Stimulated activated naive CD8-positive, alpha-beta T cell treated with anti-CD3 and anti-CD28 coated beads, Interleukin-15, Interleukin-2, amounts not matched to agents 100 ng/mL and 50 ng/mL, for 24 hours (primary cell): Measurements from ENCODE around the gene LRRC75A.
"Not testable (repeated sequence)": the region's sequence is repeated elsewhere in the genome, so short reads cannot be mapped to it uniquely, and the experiment has no call there.

Experiments
- H3K27ac Mint-ChIP-seq: one replicate; pipeline ENCODE4 v1.8.0; 2021; ENCODE audit warnings: mild to moderate bottlenecking, mixed read lengths
- H3K27me3 Mint-ChIP-seq: one replicate; pipeline ENCODE4 v1.8.0; 2021; ENCODE audit warnings: mixed read lengths
- H3K36me3 Mint-ChIP-seq: one replicate; pipeline ENCODE4 v1.8.0; 2021; ENCODE audit warnings: low read depth, mixed read lengths
- H3K4me1 Mint-ChIP-seq: one replicate; pipeline ENCODE4 v1.8.0; 2021; ENCODE audit warnings: low read depth, mixed read lengths
- H3K4me3 Mint-ChIP-seq: one replicate; pipeline ENCODE4 v1.8.0; 2021; ENCODE audit warnings: mild to moderate bottlenecking, mixed read lengths
- H3K9me3 Mint-ChIP-seq: one replicate; pipeline ENCODE4 v1.8.0; 2021; ENCODE audit warnings: mixed read lengths

Gene LRRC75A, protein sequence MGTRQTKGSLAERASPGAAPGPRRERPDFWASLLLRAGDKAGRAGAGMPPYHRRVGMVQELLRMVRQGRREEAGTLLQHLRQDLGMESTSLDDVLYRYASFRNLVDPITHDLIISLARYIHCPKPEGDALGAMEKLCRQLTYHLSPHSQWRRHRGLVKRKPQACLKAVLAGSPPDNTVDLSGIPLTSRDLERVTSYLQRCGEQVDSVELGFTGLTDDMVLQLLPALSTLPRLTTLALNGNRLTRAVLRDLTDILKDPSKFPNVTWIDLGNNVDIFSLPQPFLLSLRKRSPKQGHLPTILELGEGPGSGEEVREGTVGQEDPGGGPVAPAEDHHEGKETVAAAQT

DNA sequence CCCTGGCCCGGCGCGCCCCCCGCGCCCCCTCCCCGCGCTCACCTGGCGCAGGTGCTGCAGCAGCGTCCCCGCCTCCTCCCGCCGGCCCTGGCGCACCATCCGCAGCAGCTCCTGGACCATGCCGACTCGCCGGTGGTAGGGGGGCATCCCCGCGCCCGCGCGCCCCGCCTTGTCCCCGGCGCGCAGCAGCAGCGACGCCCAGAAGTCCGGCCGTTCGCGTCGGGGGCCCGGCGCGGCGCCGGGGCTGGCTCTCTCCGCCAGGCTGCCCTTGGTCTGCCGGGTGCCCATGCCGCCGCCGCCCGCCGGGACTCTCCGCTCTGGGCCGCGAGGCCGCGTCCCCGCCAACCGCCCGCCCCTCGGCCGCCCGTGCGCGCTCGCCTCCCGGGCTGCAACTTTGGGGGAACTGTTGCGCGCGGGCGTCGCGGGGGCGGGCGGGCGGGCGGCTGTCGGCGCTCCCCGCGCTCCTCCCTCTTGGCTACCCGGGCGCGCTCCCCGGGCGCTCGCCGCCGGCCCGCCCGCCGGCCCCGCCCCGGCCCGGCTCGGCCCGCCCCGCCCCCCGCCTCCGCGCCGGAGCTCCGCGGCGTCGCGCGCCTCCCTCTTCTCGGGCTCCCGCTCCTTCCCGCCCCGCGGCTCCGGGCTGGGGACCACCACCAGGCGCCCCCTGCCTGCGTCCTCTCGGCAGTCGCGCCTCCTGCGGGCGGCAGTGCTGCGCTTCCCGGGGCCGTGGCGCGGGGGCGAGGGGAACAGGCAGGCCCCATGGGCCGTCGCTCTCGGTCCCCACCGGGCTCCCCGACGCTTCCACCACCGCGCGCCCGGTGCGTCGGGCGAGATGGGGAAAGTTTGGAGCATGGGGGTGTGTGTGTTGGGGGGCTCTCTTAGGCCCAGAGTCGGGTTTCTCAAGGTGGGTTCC, at the start of gene LRRC75A:
Gene LRRC75A, minus strand, starts transcription at position 491 of the 910 bp plus-strand sequence. Its CDS starts 203 bp downstream, at position 288.
- no peak within 1 kb of the TSS for H3K27ac Mint-ChIP-seq
- H3K27me3 Mint-ChIP-seq: peaks cover 20% of the 10 kb centered on the region

DNA sequence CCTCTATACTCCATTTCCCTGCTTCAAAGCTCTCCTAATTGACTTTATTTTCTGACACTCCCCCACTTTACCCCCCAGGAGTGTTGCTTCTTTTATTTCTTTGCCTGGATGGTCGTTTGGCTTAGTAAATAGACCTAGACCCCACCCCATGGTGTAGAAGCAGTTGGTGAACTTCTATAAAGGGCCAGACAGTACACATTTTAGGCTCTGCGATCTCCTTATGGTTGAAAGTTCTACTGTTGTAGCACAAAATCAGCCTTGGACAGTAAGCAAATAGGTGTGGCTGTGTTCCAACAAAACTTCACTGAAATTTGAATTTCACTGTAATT, 45.1 kb upstream of the LRRC75A start:
- peaks cover 23% of the 10 kb centered on the region for H3K4me1 Mint-ChIP-seq
- no peaks in the 10 kb centered on the region for H3K9me3 Mint-ChIP-seq
- H3K27me3 Mint-ChIP-seq: no peaks in the 10 kb centered on the region
- peaks cover 3% of the 10 kb centered on the region for H3K36me3 Mint-ChIP-seq
- peak overlapping the region; percentile 96 for H3K4me3 Mint-ChIP-seq
- no peak overlapping the region for H3K27ac Mint-ChIP-seq

More for the DNA sequence above, at the start of gene LRRC75A:
- H3K4me1 Mint-ChIP-seq: peaks cover 14% of the 10 kb centered on the region
- no peaks in the 10 kb centered on the region for H3K36me3 Mint-ChIP-seq
- H3K9me3 Mint-ChIP-seq: no peaks in the 10 kb centered on the region
- H3K4me3 Mint-ChIP-seq: peak within 1 kb of the TSS; percentile 67

DNA sequence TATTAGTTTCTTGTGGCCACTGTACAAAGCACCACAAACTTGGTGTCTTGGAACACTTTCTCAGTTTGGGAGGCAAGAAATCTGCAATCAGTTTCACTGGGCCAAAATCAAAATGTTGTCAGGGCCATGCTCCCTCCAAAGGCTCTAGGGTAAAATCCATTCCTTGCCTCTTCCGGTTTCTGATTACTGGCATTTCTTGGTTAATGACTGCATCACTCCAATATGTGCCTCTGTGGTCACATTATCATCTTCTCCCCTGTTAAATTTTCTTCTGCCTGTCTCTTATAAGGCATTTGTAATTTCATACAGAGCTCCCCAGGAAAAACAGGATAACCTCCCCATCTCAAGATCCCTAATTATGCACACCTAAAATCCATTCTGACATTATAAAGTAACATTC, 42.2 kb upstream of the LRRC75A start:
- Mint-ChIP-seq H3K9me3 (no peaks in the 10 kb centered on the region), H3K36me3 (no peaks in the 10 kb centered on the region), H3K27ac (no peak overlapping the region), H3K4me1 (peaks cover 23% of the 10 kb centered on the region), H3K4me3 (no peak overlapping the region), H3K27me3 (peaks cover 12% of the 10 kb centered on the region)

DNA sequence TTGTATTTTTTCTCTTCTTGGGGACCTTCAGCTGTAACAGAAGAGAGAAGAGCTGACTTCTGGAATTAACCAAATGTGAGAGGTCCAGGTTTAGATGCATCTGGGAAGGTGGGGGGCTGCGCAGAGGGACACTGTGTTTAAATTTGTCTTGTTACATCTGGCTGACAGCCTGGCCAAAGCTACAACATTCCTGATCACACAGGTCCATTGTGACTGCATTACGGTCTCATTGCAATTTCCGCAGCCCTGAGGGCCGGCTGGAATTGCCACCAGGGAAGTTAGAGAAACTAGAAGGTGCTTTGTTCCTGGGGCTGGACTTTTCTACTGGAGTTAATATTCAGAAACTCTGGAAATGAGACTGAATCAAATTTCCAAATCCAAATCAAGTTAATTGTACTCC, 37.9 kb upstream of the LRRC75A start:
- Mint-ChIP-seq H3K4me3 (no peak overlapping the region), H3K4me1 (peaks cover 2% of the 10 kb centered on the region), H3K27ac (no peak overlapping the region), H3K27me3 (peaks cover 37% of the 10 kb centered on the region), H3K9me3 (no peaks in the 10 kb centered on the region), H3K36me3 (no peaks in the 10 kb centered on the region)

DNA sequence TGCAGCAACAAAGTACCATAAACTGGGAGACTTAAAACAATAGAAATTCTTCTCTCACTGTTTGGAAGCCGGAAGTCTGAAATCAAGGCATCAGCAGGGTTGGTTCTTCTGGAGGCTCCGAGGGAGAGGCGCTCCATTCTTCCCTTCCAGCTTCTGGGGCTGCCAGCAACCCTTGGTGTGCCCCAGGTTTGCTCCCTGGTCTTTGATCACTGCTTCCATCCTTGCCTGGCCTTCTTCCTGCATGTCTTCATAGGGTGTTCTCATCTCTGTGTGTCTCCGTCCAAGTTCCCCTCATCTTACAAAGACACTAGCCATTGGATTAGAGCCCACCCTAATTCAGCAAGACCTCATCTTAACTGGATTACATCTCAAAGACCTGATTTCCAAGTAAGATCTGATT, 35.3 kb upstream of the LRRC75A start:
- H3K4me3 Mint-ChIP-seq: no peak overlapping the region
- H3K27ac Mint-ChIP-seq: no peak overlapping the region
- H3K27me3 Mint-ChIP-seq: peaks cover 42% of the 10 kb centered on the region
- H3K9me3 Mint-ChIP-seq: no peaks in the 10 kb centered on the region
- peaks cover 6% of the 10 kb centered on the region for H3K4me1 Mint-ChIP-seq
- H3K36me3 Mint-ChIP-seq: no peaks in the 10 kb centered on the region

DNA sequence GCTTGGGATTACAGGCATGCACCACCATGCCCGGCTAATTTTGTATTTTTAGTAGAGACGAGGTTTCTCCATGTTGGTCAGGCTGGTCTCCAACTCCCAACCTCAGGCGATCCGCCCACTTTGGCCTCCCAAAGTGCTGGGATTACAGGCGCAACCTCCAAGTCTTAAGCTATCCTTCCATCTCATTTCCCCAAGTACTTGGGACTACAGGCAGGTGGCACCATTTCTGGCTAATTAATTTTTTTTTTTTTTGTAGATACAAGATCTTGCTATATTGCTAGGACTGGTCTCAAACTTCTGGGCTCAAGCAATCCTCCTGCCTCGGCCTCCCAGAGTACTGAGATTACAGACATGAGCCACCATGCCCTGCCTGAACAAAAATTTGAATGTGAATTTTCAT, 33.6 kb upstream of the LRRC75A start:
- H3K4me1 Mint-ChIP-seq, H3K4me3 Mint-ChIP-seq, H3K36me3 Mint-ChIP-seq, H3K27ac Mint-ChIP-seq, H3K9me3 Mint-ChIP-seq: not testable (repeated sequence)
- peaks cover 37% of the 10 kb centered on the region for H3K27me3 Mint-ChIP-seq

DNA sequence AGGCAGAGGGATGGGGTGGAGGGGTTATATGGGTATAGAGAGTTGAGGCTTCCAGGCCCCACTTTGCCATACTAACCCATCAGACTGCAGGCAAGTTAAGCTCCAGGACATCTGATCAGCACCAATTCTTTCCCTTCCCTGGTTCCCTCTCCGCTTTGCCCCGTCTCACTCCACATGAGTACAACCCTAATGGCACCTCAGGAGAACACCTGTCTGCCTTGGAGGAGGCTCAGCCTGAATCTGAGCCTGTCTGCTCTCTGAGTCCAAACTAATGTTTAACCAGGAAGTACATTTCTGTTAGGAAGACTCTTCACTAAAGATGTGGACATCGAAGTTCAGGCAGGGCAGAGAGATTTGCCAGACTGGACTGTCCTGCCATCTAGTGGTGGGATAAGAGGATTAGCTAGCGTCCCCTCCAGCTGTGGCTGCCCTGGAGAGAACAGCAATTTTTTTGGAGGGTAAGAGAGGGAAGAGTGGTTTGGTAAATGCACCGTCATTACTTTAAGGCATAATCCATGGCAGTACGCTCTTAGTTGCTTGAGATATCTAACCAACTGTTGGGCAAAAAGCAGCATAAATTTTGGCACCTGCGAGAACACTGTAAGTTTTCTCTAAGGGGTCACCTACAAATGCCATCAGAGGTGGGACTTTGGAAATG, 29.2 kb upstream of the LRRC75A start:
- no peak overlapping the region for H3K4me3 Mint-ChIP-seq
- H3K4me1 Mint-ChIP-seq: peaks cover 6% of the 10 kb centered on the region
- H3K9me3 Mint-ChIP-seq: no peaks in the 10 kb centered on the region
- peaks cover 42% of the 10 kb centered on the region for H3K27me3 Mint-ChIP-seq
- H3K27ac Mint-ChIP-seq: no peak overlapping the region
- no peaks in the 10 kb centered on the region for H3K36me3 Mint-ChIP-seq

DNA sequence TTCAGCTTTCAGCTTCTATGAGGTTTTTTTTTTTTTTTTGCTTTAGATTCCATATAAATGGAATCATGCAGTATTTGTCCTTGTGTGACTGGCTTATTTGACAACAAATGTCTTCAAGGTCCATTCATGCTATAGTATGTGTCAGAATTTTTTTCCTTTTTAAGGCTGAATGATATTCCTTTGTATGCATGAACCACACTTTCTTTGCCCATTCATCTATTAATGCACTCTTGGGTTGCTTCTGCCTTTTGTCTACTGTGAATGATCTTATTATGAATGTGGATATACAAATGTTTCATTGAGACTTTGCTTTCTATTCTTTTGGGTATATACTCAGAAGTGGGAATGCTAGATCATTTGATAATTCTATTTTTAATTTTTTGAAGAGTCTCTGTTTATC, 27.0 kb upstream of the LRRC75A start:
- Mint-ChIP-seq H3K27ac (no peak overlapping the region), H3K36me3 (no peaks in the 10 kb centered on the region), H3K4me3 (no peak overlapping the region), H3K9me3 (no peaks in the 10 kb centered on the region), H3K27me3 (peaks cover 40% of the 10 kb centered on the region), H3K4me1 (peaks cover 2% of the 10 kb centered on the region)

DNA sequence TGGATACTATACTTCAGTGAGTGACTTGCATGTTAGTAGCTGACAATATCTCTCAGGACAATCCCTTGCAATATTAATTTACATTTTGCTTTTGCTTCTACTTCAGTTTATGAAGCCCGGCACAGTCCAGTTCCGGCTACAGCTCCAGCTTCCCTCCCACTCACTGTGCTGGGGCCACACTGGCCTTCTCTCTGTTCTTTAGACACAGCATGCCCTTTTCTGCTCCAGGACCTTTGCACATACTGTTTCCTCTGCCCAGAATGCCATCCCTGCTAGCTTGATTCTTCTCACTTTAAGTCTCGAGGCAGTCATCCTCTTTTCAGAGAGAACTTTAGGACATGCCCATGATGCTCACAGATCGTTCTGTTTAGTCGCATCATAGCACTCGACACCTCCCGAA, 25.5 kb upstream of the LRRC75A start:
- Mint-ChIP-seq H3K27me3 (peaks cover 42% of the 10 kb centered on the region), H3K36me3 (no peaks in the 10 kb centered on the region), H3K9me3 (no peaks in the 10 kb centered on the region), H3K4me3 (no peak overlapping the region), H3K4me1 (no peaks in the 10 kb centered on the region), H3K27ac (no peak overlapping the region)

DNA sequence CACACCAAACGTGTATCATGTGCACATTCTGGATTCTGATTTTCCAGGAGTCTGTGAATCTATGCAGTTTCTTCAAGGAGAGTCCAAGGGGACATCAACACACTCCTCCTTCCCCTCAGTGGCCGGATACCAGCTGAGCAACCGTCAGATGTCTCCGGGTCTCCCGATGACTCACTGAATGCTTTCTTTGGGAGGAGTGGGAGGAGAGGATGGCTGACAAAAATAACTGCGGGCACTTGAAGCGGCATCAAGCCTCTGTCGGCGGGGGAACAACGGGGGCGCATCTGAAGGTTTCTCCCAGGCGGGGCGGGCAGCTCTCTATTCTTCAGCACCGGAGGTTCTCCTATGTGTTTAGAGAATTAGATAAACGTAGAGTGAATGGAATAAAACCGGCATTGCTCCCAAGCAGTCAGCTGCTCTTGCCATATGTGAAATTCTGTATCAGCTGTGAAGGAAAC, 24.6 kb upstream of the LRRC75A start:
- Mint-ChIP-seq H3K4me1 (peaks cover 6% of the 10 kb centered on the region), H3K9me3 (no peaks in the 10 kb centered on the region), H3K4me3 (no peak overlapping the region), H3K27ac (no peak overlapping the region), H3K36me3 (no peaks in the 10 kb centered on the region), H3K27me3 (peaks cover 42% of the 10 kb centered on the region)

DNA sequence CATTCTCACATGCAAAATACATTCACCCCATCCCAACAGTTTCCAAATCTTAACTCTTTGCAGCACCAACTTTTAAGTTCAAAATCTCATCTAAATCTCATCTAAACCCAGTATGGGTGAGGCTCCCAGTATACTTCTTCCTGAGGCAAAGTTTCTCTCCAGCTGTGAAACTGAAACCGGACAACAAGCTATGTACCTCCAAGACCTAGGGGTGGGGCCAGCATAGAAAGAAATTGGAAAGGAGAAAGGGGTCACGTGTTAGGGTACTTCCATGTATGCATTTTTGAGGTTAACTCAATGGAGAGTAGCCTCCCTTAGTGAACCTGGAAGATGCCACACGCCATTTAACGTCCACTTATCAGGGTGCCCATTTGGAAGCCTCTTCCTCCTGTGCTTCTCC, 23.9 kb upstream of the LRRC75A start:
- Mint-ChIP-seq H3K9me3 (no peaks in the 10 kb centered on the region), H3K36me3 (no peaks in the 10 kb centered on the region), H3K4me3 (no peak overlapping the region), H3K27me3 (peaks cover 42% of the 10 kb centered on the region), H3K27ac (no peak overlapping the region), H3K4me1 (peaks cover 8% of the 10 kb centered on the region)

DNA sequence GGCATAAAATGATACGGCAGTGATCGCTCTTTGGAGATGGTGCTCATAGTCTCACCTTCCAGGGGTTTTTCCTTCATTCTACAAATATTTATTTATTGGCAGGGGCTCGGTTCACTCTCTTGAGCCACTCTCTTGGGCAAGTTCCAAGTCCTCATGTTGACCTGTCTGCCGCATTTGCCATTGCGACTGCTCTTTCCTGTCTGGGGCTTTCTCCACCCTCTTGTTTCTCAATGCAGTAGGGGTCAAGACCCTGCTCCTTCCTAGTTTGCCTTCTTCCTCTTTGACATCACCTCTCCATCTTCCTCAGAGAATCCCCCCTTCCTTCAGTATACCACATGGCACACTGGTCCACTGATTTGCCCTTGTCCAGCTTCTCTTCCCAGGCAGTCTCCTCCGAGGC, 21.9 kb upstream of the LRRC75A start:
- peaks cover 8% of the 10 kb centered on the region for H3K4me1 Mint-ChIP-seq
- H3K36me3 Mint-ChIP-seq: no peaks in the 10 kb centered on the region
- H3K27me3 Mint-ChIP-seq: peaks cover 30% of the 10 kb centered on the region
- H3K9me3 Mint-ChIP-seq: no peaks in the 10 kb centered on the region
- H3K4me3 Mint-ChIP-seq: no peak overlapping the region
- H3K27ac Mint-ChIP-seq: no peak overlapping the region

DNA sequence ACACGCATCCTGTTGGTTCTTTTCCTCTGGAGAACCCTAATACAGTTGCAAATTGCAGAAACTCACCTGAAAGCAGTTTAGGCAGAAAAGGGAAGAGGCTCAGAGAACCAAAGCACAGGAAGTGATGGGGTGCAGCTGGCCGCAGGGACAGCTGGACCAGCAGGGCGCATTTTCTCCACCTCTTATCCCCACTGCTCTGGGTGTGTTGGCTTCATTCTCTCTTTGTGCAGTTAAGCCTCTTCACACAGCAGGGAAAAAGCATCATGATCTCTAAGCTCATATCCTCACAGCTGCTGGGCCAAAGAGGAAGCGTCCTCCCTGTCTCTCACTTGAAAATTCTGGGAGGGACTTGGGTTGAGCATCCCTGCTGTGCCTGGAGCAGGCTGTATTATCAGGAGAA, 20.0 kb upstream of the LRRC75A start:
- Mint-ChIP-seq H3K4me3 (no peak overlapping the region), H3K4me1 (peaks cover 8% of the 10 kb centered on the region), H3K27me3 (peaks cover 19% of the 10 kb centered on the region), H3K36me3 (no peaks in the 10 kb centered on the region), H3K9me3 (no peaks in the 10 kb centered on the region), H3K27ac (no peak overlapping the region)

DNA sequence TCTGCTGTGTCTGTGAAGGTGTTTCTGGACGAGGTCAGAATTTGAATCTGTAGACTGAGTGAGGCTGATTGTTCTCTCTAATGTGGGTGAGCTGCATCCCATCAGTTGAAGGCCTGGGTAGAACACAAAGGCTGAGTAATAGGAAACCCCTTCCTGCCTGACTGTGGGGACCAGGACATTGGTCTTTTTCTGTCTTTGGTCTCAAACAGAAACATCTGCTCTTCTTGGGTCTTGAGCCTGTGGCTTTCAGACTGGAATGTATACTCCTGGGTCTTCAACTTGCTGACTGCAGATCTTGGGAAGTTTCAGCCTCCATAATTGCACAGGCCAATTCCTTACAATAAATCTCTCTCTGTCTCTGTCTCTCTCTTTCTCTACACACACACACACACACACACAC, 19.6 kb upstream of the LRRC75A start:
- no peaks in the 10 kb centered on the region for H3K9me3 Mint-ChIP-seq
- H3K27ac Mint-ChIP-seq: no peak overlapping the region
- peaks cover 15% of the 10 kb centered on the region for H3K27me3 Mint-ChIP-seq
- H3K4me3 Mint-ChIP-seq: no peak overlapping the region
- no peaks in the 10 kb centered on the region for H3K36me3 Mint-ChIP-seq
- peaks cover 8% of the 10 kb centered on the region for H3K4me1 Mint-ChIP-seq

DNA sequence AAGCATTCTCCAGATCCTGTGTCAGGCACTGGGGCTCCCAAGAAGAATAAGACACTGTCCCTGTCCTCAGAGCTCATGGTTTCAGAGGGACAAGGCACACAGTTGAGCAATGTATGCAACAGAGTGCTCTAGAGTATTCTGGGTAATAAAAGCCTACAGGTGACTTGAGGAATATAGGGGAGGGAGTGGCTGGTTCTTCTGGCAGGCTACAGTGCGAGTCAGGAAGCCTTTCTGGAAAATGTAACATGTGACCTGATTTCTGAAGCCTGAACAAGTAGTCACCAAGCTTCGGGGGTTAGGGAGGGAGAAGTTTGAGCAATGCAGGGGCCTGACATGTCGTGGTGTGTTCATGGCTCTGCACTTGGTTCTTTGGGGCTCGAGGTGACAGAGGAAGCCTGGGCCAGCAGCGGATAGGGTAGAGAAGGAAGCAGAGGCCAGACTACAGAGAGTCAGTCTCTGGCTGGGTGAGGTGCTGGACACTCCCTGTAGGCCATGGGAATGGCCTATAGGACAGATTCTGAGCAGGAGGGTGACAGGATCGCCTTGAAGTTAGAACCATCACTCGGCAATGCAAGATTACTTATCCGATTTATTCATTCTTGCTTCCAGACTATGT, 16.0 kb upstream of the LRRC75A start:
- Mint-ChIP-seq H3K27me3 (no peaks in the 10 kb centered on the region), H3K4me1 (peaks cover 8% of the 10 kb centered on the region), H3K27ac (no peak overlapping the region), H3K36me3 (no peaks in the 10 kb centered on the region), H3K9me3 (no peaks in the 10 kb centered on the region), H3K4me3 (no peak overlapping the region)
